ENCODE data around the gene RNF225.
"Not testable (repeated sequence)": the region's sequence is repeated elsewhere in the genome, so short reads cannot be mapped to it uniquely, and the experiment has no call there.

The RNF225 gene

GRCh38 chr19:58387338-58388174 lies 7.9 kb upstream of the RNF225 start:
- DNase-seq = no peak

- DNase-seq = no peak
These were observed 7.3 kb upstream of the RNF225 start for GRCh38 chr19:58388175-58388526.

GRCh38 chr19:58392945-58393724 lies 2.3 kb upstream of the RNF225 start:
- no peak for DNase-seq

GRCh38 chr19:58393725-58394033 lies 1.8 kb upstream of the RNF225 start:
- no peak for DNase-seq

GRCh38 chr19:58394821-58395219 lies 636 bp upstream of the RNF225 start:
- DNase-seq = no peak

- no peak for DNase-seq
These were observed 647 bp downstream of the RNF225 start for GRCh38 chr19:58395979-58396627.

GRCh38 chr19:58396691-58397532 lies 1.5 kb downstream of the RNF225 start:
- no peak for DNase-seq

- DNase-seq = no peak
These were observed 2.1 kb downstream of the RNF225 start for GRCh38 chr19:58397533-58398037.

- DNase-seq = no peak
These were observed 2.6 kb downstream of the RNF225 start for GRCh38 chr19:58398087-58398486.

GRCh38 chr19:58398545-58398944 lies 3.1 kb downstream of the RNF225 start:
- DNase-seq = no peak

- no peak for DNase-seq
These were observed 4.4 kb downstream of the RNF225 start for GRCh38 chr19:58399903-58400302.

- DNase-seq = no peak
These were observed 5.0 kb downstream of the RNF225 start for GRCh38 chr19:58400316-58400915.

- peak; percentile 97 for DNase-seq
These were observed 5.7 kb downstream of the RNF225 start for GRCh38 chr19:58400916-58401839.

- DNase-seq = no peak
These were observed 6.5 kb downstream of the RNF225 start for GRCh38 chr19:58401840-58402421.

- DNase-seq = not testable (repeated sequence)
These were observed 8.5 kb downstream of the RNF225 start for GRCh38 chr19:58403920-58404478.

GRCh38 chr19:58406818-58407657 lies 11.6 kb downstream of the RNF225 start:
- DNase-seq = no peak

- no peak for DNase-seq
These were observed 12.2 kb downstream of the RNF225 start for GRCh38 chr19:58407658-58408151.

- DNase-seq = peak; percentile 86
These were observed 12.9 kb downstream of the RNF225 start, which contains the start of gene ZNF584 for GRCh38 chr19:58408152-58409009. Gene ZNF584 (plus strand): TSS chr19:58408649. CDS start chr19:58409148, 499 bp downstream.

Measured in NCI-H510A treated with DMSO at 0.1 percent for 48 hours (cell line).